Fibroblast of villous mesenchyme (primary cell): Measurements from ENCODE around the gene SLC35D2. TPM values are rescaled to one million over a fixed set of nuclear protein-coding genes. Genes with fewer than 3 reads are reported as not detected.
"Not testable (repeated sequence)": the region's sequence is repeated elsewhere in the genome, so short reads cannot be mapped to it uniquely, and the experiment has no call there.

ENCODE experiments used
- DNase-seq: peaks from one replicate; pipeline ENCODE4 v3.0.0-alpha.2; 2010; ENCODE audit warnings: low read depth
- H3K4me3 ChIP-seq: 2 replicates; pipeline ENCODE4 v1.5.1; 2011; ENCODE audit warnings: low read depth, mild to moderate bottlenecking, low read length
- CTCF ChIP-seq: IDR thresholded peaks from 2 replicates; pipeline ENCODE4 v1.5.1; 2012; ENCODE audit warnings: low read depth, mild to moderate bottlenecking, low read length; ENCODE audit not compliant: insufficient read depth
- total RNA-seq: library from RNA; depleted of rRNA; stranded (reverse); fragments of >200 nt; gene quantifications from 2 replicates; pipeline ENCODE4 v1.2.3, GENCODE V29; 2012

The SLC35D2 gene
- total RNA-seq, 1 donor, result 19.0 TPM

- no peak overlapping the region for H3K4me3 ChIP-seq
- no peak for TF ChIP-seq CTCF
- DNase-seq, result no peak
Observed at GRCh38 chr9:96360976-96361375, 22.5 kb downstream of the SLC35D2 start.

- H3K4me3 ChIP-seq, result not testable (repeated sequence)
Observed at GRCh38 chr9:96360523-96360922, 23.0 kb downstream of the SLC35D2 start.

GRCh38 chr9:96350866-96351265, 32.6 kb downstream of the SLC35D2 start:
- DNase-seq, result no peak
- no peak for TF ChIP-seq CTCF
- H3K4me3 ChIP-seq, result no peak overlapping the region

More at GRCh38 chr9:96360523-96360922, 23.0 kb downstream of the SLC35D2 start:
- not testable (repeated sequence) for DNase-seq

- TF ChIP-seq CTCF, result no peak
- no peak overlapping the region for H3K4me3 ChIP-seq
Observed at GRCh38 chr9:96348261-96348660, 35.2 kb downstream of the SLC35D2 start.

GRCh38 chr9:96345551-96345950, 38.0 kb downstream of the SLC35D2 start:
- TF ChIP-seq CTCF, result no peak
- no peak overlapping the region for H3K4me3 ChIP-seq
- DNase-seq, result no peak

More at GRCh38 chr9:96348261-96348660, 35.2 kb downstream of the SLC35D2 start:
- DNase-seq, result no peak

GRCh38 chr9:96344458-96345180, 38.9 kb downstream of the SLC35D2 start:
- DNase-seq, result peak; percentile 85
- no peak for TF ChIP-seq CTCF

GRCh38 chr9:96343515-96344360, 39.8 kb downstream of the SLC35D2 start:
- TF ChIP-seq CTCF, result no peak
- no peak for DNase-seq
- H3K4me3 ChIP-seq, result no peak overlapping the region

More at GRCh38 chr9:96344458-96345180, 38.9 kb downstream of the SLC35D2 start:
- no peak overlapping the region for H3K4me3 ChIP-seq
